Prostate gland (tissue), 2 donors: ENCODE data around the gene KRTAP6-3. TPM values are rescaled to one million over a fixed set of nuclear protein-coding genes. Genes with fewer than 3 reads are reported as not detected.

Experiments used
- DNase-seq: peaks from one replicate; pipeline ENCODE4 v3.0.0-alpha.2; 2019; ENCODE audit warnings: low spot score
- H3K27ac ChIP-seq, 2 donors: fragments of 200-600 bp; sonication (generic); 2 replicates each; pipeline ENCODE4 v1.5.1; 2017 to 2019
- H3K27me3 ChIP-seq: fragments of 200-600 bp; sonication (generic); replicated peaks from 2 replicates; pipeline ENCODE4 v1.5.1; 2019; ENCODE audit not compliant: insufficient read depth
- H3K36me3 ChIP-seq, 2 donors: fragments of 200-600 bp; sonication (generic); 1 replicate in 1 of 2; 2 replicates in 1 of 2; pipeline versions ENCODE4 v1.5.1 to v1.8.1; 2017 to 2019
- H3K4me1 ChIP-seq: fragments of 200-600 bp; sonication (generic); replicated peaks from 2 replicates; pipeline ENCODE4 v1.5.1; 2019
- H3K4me3 ChIP-seq, 2 donors: fragments of 200-600 bp; sonication (generic); 2 replicates each; pipeline ENCODE4 v1.5.1; 2017 to 2019
- H3K9me3 ChIP-seq: fragments of 200-600 bp; sonication (generic); 2 replicates; pipeline ENCODE4 v1.5.1; 2017
- CTCF ChIP-seq, 4 experiments: fragments of 200-600 bp in 2 of 4; fragments of 450-650 bp in 2 of 4; sonication (generic) in 2 of 4; IDR thresholded peaks; 1 replicate in 3 of 4; 2 replicates in 1 of 4; pipeline ENCODE4 v1.5.1; 2016 to 2019; ENCODE audit warnings: antibody characterized with exemption in 4 of 4, mild to moderate bottlenecking in 2 of 4, moderate library complexity in 2 of 4
- POLR2A ChIP-seq: fragments of 450-650 bp; IDR thresholded peaks from one replicate; pipeline ENCODE4 v1.6.1; 2016; ENCODE audit warnings: antibody characterized with exemption, mild to moderate bottlenecking
- POLR2AphosphoS5 ChIP-seq: sonication (generic); formaldehyde crosslinking; IDR thresholded peaks from one replicate; pipeline ENCODE4 v1.6.1; 2017; ENCODE audit warnings: antibody characterized with exemption
- WGBS: methylation state at CpG from one replicate; pipeline ENCODE4 v1.1.5; 2018; 5-methylcytosine and 5-hydroxymethylcytosine counted together
- intact Hi-C: fragments of 100-400 bp; cut with DNase I; formaldehyde crosslinking; loops from one replicate; pipeline ENCODE4 v1.14.2; 2022
- total RNA-seq, 2 donors: library from RNA; depleted of rRNA; stranded (reverse); fragments of >200 nt; gene quantifications; one replicate each; pipeline ENCODE4 v1.1.0, GENCODE V29; 2016

The KRTAP6-3 gene
- total RNA-seq, 2 donors from 2014 or later = not detected

DNA sequence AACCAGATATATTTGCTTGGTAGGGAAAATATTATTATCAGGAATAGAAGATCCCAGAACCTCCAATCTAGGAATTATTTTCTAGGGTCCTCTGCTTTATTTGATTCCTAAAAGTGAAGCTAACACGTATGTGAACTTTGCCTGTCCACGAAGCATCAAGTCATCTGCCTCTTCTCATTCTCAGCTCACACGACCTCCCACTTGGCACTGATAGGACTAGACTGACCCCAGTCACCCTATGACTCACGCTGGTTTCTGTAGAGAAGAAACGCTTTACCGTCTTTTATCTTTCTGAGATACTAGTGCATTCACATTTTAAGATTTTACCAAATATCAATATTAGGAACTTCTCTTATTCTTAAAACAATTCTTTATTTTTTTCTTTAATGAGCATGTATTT, 29.2 kb upstream of the KRTAP6-3 start:
- Histone ChIP-seq H3K4me3 (no peak overlapping the region), H3K9me3 (no peaks in the 10 kb centered on the region), H3K4me1 (no peaks in the 10 kb centered on the region), H3K36me3 (no peaks in the 10 kb centered on the region), H3K27me3 (no peaks in the 10 kb centered on the region), H3K27ac (no peak overlapping the region)
- TF ChIP-seq POLR2A (no peak), POLR2AphosphoS5 (no peak), CTCF (IDR thresholded peaks at IDR 0.05) (no peak)
- 68% methylated on average over 6 of the region's 6 CpGs for WGBS
- DNase-seq = no peak
- intact Hi-C loops = no loop called here

DNA sequence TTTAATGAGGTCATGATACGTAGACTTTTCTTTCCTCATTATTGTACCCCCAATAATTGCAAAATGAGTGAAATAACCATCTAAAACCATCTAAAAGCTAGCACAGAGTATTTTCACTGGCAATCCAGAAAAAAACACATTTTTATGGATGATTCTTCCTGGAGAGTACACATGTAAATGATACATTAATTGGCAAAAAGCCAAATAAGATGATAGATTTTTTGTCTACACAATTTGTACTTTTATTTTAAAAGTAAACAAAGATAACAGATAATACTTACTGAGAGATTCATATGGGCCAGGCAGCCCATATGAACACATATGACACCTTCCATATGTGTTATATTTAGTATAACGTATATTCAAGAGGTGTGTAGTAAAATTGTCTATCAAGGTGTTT, 28.6 kb upstream of the KRTAP6-3 start:
- no peaks in the 10 kb centered on the region for H3K4me1 ChIP-seq
- 88% methylated on average over 2 of the region's 2 CpGs for WGBS
- no peak for DNase-seq
- no peak overlapping the region for H3K4me3 ChIP-seq
- H3K27me3 ChIP-seq = no peaks in the 10 kb centered on the region
- H3K27ac ChIP-seq = no peak overlapping the region
- intact Hi-C loops = no loop called here
- H3K36me3 ChIP-seq = no peaks in the 10 kb centered on the region
- no peaks in the 10 kb centered on the region for H3K9me3 ChIP-seq
- no peak for TF ChIP-seq CTCF (IDR thresholded peaks at IDR 0.05)
- no peak for TF ChIP-seq POLR2A
- no peak for TF ChIP-seq POLR2AphosphoS5

GRCh38 chr21:30567617-30568016, 24.6 kb upstream of the KRTAP6-3 start:
- Histone ChIP-seq H3K9me3 (no peaks in the 10 kb centered on the region), H3K27me3 (no peaks in the 10 kb centered on the region), H3K4me1 (no peaks in the 10 kb centered on the region), H3K4me3 (no peak overlapping the region), H3K36me3 (no peaks in the 10 kb centered on the region), H3K27ac (no peak overlapping the region)
- TF ChIP-seq POLR2AphosphoS5 (no peak), CTCF (IDR thresholded peaks at IDR 0.05) (no peak), POLR2A (no peak)
- intact Hi-C loops = no loop called here
- no peak for DNase-seq

- Histone ChIP-seq H3K4me1 (no peaks in the 10 kb centered on the region), H3K27ac (no peak overlapping the region), H3K9me3 (no peaks in the 10 kb centered on the region), H3K27me3 (no peaks in the 10 kb centered on the region), H3K4me3 (no peak overlapping the region), H3K36me3 (no peaks in the 10 kb centered on the region)
- intact Hi-C loops = no loop called here
- TF ChIP-seq POLR2A = no peak
- no peak for TF ChIP-seq CTCF (IDR thresholded peaks at IDR 0.05)
- TF ChIP-seq POLR2AphosphoS5 = no peak
- DNase-seq = no peak
These were observed 14.5 kb upstream of the KRTAP6-3 start for GRCh38 chr21:30577766-30578165.

DNA sequence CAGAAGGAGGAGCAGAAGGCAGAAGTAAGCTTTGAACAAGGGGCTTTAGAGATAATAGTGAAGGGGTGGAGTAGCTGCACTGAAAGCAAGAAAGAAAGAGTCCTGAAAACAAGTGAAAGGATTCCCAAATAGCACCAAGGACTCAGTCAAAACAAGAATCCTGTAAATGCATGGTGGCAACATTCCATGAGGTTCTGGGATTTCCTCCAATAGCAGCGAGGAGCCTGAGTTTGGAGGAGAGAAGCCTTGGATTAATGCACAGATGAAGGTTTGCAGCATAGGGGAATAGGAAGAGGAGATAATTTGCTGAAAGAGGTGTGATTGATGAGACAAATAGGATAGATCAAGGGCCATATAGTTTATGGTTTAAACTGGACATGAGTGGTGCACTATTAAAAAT, 12.9 kb upstream of the KRTAP6-3 start:
- WGBS = 17% methylated on average over 1 of the region's 1 CpG
- TF ChIP-seq CTCF (IDR thresholded peaks at IDR 0.05) (no peak), POLR2A (no peak), POLR2AphosphoS5 (no peak)
- DNase-seq = no peak

More for the DNA sequence above, 12.9 kb upstream of the KRTAP6-3 start:
- Histone ChIP-seq H3K9me3 (no peaks in the 10 kb centered on the region), H3K4me1 (no peaks in the 10 kb centered on the region), H3K36me3 (no peaks in the 10 kb centered on the region), H3K27me3 (no peaks in the 10 kb centered on the region), H3K27ac (no peak overlapping the region), H3K4me3 (no peak overlapping the region)
- intact Hi-C loops = no loop called here
